Esophagus squamous epithelium (tissue), 5 donors: ENCODE measurements around the gene LRP1. TPM values are rescaled to one million over a fixed set of nuclear protein-coding genes. Genes with fewer than 3 reads are reported as not detected.

ENCODE experiments used
- DNase-seq: peaks from one replicate; lab custom pipeline; 2025; lab: John Stamatoyannopoulos, UW
- H3K27ac ChIP-seq, 4 donors: fragments of 200-600 bp; sonication (generic); one replicate each; pipeline ENCODE4 v1.5.1; 2016 to 2019; ENCODE audit warnings: mild to moderate bottlenecking in 1 of 4
- H3K27me3 ChIP-seq, 4 donors: fragments of 200-600 bp; sonication (generic); 1 replicate in 3 of 4; 2 replicates in 1 of 4; pipeline versions ENCODE4 v1.5.1 to v1.6.0; 2017 to 2021; ENCODE audit warnings: antibody characterized with exemption in 1 of 4
- H3K36me3 ChIP-seq, 3 donors: fragments of 200-600 bp; sonication (generic); one replicate each; pipeline ENCODE4 v1.5.1; 2016 to 2019
- H3K4me1 ChIP-seq, 3 donors: fragments of 200-600 bp; sonication (generic); one replicate each; pipeline ENCODE4 v1.5.1; 2017 to 2019
- H3K4me3 ChIP-seq, 4 donors: fragments of 200-600 bp; sonication (generic); 1 replicate in 3 of 4; 2 replicates in 1 of 4; pipeline ENCODE4 v1.5.1; 2016 to 2019; ENCODE audit warnings: mild to moderate bottlenecking in 2 of 4, moderate library complexity in 1 of 4
- H3K9me3 ChIP-seq, 3 donors: fragments of 200-600 bp; sonication (generic); one replicate each; pipeline ENCODE4 v1.5.1; 2016 to 2019
- POLR2A ChIP-seq, 4 donors: fragments of 450-650 bp; IDR thresholded peaks; one replicate each; pipeline ENCODE4 v1.6.1; 2017; ENCODE audit warnings: antibody characterized with exemption in 4 of 4, mild to moderate bottlenecking in 4 of 4, moderate library complexity in 3 of 4
- WGBS, 2 donors: methylation state at CpG; one replicate each; pipeline ENCODE4 v1.1.5; 2018; 5-methylcytosine and 5-hydroxymethylcytosine counted together
- intact Hi-C: fragments of 100-400 bp; cut with DNase I; formaldehyde crosslinking; loops from one replicate; pipeline ENCODE4 v1.15.0; 2022
- total RNA-seq, 4 donors: library from RNA; depleted of rRNA; stranded (reverse); fragments of >200 nt; gene quantifications; one replicate each; pipeline ENCODE4 v1.1.0, GENCODE V29; 2016
- TF ChIP-seq, protein P1 (sequence below), 6 experiments: fragments of 450-650 bp in 4 of 6; fragments of 200-600 bp in 2 of 6; sonication (generic) in 2 of 6; IDR thresholded peaks; one replicate each; pipeline ENCODE4 v1.5.1; 2016 to 2019; ENCODE audit warnings: antibody characterized with exemption in 6 of 6, mild to moderate bottlenecking in 4 of 6, moderate library complexity in 4 of 6
- donor health status: DM: yes; HTN: yes; CAD: no.

Gene LRP1
- total RNA-seq, 4 donors from 2014 or later: 60.8 to 147 (median 81.9) TPM

DNA sequence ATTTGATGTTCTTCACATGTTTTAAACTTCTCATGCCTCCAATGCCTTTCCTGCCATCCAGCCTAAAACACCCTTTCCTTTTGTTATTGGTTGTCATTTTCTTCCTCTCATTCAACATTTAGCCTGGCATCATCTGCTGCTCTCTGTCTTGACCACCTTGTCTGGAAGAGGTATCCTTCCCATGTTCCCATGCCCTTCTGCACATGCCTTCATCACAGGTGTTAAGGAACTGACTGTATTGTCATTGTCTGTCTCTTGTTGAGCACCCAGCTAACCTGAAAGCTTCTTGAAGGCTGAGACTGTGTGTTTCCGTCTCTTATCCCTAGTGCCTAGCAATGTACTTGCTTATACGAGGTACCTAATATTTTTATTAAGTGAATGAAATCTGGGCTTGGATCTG lies 4.5 kb upstream of the LRP1 start:
- Histone ChIP-seq H3K27me3 (peaks cover 0 to 5% (median 0%) of the 10 kb centered on the region in 4 donors), H3K4me1 (peaks cover 8 to 31% (median 18%) of the 10 kb centered on the region in 3 donors), H3K9me3 (no peaks in the 10 kb centered on the region), H3K36me3 (no peaks in the 10 kb centered on the region), H3K27ac (no peak overlapping the region), H3K4me3 (no peak overlapping the region)
- intact Hi-C loops: no loop called here
- no peak for DNase-seq
- TF ChIP-seq POLR2A (IDR thresholded peaks at IDR 0.05): no peak
- TF ChIP-seq, protein P1, sequence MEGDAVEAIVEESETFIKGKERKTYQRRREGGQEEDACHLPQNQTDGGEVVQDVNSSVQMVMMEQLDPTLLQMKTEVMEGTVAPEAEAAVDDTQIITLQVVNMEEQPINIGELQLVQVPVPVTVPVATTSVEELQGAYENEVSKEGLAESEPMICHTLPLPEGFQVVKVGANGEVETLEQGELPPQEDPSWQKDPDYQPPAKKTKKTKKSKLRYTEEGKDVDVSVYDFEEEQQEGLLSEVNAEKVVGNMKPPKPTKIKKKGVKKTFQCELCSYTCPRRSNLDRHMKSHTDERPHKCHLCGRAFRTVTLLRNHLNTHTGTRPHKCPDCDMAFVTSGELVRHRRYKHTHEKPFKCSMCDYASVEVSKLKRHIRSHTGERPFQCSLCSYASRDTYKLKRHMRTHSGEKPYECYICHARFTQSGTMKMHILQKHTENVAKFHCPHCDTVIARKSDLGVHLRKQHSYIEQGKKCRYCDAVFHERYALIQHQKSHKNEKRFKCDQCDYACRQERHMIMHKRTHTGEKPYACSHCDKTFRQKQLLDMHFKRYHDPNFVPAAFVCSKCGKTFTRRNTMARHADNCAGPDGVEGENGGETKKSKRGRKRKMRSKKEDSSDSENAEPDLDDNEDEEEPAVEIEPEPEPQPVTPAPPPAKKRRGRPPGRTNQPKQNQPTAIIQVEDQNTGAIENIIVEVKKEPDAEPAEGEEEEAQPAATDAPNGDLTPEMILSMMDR (IDR thresholded peaks at IDR 0.05): no peak
- 28 to 34% methylated on average over 2 of the region's 2 CpGs for WGBS, 2 donors

DNA sequence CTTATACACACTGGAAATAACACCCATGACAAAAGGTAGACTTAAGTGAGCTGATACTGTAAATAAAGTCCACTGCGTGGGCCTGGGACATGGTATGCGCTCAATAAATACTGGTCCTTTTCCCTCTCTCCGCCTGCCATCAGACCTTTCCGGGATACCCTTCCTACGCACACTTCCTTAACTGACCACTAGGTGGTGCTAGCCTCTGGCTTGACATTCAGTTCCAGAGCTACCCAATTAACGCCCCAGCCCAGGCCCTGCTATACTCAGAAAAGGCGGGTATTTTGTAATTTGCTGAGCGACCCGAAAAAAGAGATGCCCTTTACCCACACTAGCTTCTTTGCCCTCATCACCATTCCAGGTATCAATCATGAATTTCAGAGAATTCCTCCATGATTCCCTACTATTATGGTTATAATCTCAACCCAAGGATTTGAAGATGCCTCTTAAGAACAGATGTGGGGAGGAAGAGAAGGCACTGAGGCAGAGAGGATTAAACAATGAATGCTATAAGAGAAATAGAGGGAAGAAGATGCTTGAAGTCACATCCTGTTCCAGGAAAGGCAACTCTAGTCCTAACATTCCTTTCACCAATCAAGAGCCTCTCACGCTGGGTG lies 3.9 kb upstream of the LRP1 start:
- no peak overlapping the region for H3K27ac ChIP-seq
- no peaks in the 10 kb centered on the region for H3K36me3 ChIP-seq
- no peak for DNase-seq
- H3K9me3 ChIP-seq: no peaks in the 10 kb centered on the region
- intact Hi-C loops: no loop called here
- peaks cover 8 to 36% (median 19%) of the 10 kb centered on the region in 3 donors for H3K4me1 ChIP-seq
- WGBS, 2 donors: 13 to 16% methylated on average over 10 of the region's 10 CpGs
- peaks cover 0 to 10% (median 0%) of the 10 kb centered on the region in 4 donors for H3K27me3 ChIP-seq
- no peak for TF ChIP-seq POLR2A (IDR thresholded peaks at IDR 0.05)
- TF ChIP-seq, protein P1 (IDR thresholded peaks at IDR 0.05): peak; percentile 94 to 98 (median 96)
- no peak overlapping the region for H3K4me3 ChIP-seq

DNA sequence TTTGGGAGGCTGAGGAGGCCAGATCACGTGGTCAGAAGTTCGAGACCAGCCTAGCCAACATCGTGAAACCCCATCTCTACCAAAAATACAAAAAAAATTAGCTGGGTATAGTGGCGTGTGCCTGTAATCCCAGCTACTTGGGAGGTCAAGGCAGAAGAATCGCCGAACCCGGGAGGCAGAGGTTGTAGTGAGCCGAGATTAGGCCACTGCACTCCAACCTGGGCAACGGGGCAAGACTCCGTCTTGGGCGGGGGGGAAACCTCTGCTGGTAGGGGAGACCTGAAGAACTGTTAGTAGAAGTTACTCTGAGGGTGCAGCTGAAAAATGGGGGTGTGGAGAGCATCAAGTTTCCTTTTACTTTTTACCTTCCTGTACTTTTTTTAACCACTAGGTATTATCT lies 2.2 kb upstream of the LRP1 start:
- no peaks in the 10 kb centered on the region for H3K36me3 ChIP-seq
- H3K27me3 ChIP-seq: peaks cover 0 to 13% (median 0%) of the 10 kb centered on the region in 4 donors
- WGBS, 2 donors: 94% methylated on average over 11 of the region's 11 CpGs
- peak overlapping the region in 3 of 4 donors; percentile 98 to 100 (median 98) for H3K27ac ChIP-seq
- no peaks in the 10 kb centered on the region for H3K9me3 ChIP-seq
- no peak for TF ChIP-seq POLR2A (IDR thresholded peaks at IDR 0.05)
- H3K4me1 ChIP-seq: peaks cover 20 to 53% (median 32%) of the 10 kb centered on the region in 3 donors
- H3K4me3 ChIP-seq: no peak overlapping the region
- no peak for DNase-seq
- intact Hi-C loops: loop anchor here (2.0 kb wide), 1 partner anchor 57 kb away; no protein-coding TSS in a partner anchor

DNA sequence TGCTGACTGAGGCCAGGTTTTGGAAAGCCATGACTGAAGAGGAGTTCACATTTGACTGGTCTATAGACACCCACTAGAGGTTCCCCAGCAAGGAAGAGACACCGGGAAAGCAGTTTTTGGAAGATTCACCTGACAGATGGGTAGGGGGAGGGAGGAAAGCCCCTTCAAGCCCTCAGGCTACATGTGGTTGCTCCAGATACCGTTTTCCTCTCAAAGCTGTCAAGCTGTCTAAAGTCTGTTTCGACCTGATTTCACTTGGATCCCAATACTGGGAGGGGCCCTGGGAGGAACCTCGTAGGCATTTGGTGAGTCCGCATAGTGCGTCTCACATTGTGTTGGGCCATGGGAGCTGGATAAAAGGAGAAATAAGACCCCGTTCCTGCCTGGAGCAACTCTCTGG lies 1.7 kb upstream of the LRP1 start:
- H3K27me3 ChIP-seq: peaks cover 0 to 13% (median 0%) of the 10 kb centered on the region in 4 donors
- intact Hi-C loops: loop anchor here (2.0 kb wide), 1 partner anchor 56 kb away; no protein-coding TSS in a partner anchor
- peaks cover 25 to 58% (median 37%) of the 10 kb centered on the region in 3 donors for H3K4me1 ChIP-seq
- H3K9me3 ChIP-seq: no peaks in the 10 kb centered on the region
- TF ChIP-seq POLR2A (IDR thresholded peaks at IDR 0.05): no peak
- TF ChIP-seq, protein P1 (IDR thresholded peaks at IDR 0.05): no peak
- no peak for DNase-seq
- H3K36me3 ChIP-seq: no peaks in the 10 kb centered on the region
- peak overlapping the region in 2 of 4 donors; percentile 75 to 78 for H3K4me3 ChIP-seq
- WGBS, 2 donors: 11 to 42% methylated on average over 7 of the region's 7 CpGs
- H3K27ac ChIP-seq: peak overlapping the region; percentile 97 to 100 (median 98)

DNA sequence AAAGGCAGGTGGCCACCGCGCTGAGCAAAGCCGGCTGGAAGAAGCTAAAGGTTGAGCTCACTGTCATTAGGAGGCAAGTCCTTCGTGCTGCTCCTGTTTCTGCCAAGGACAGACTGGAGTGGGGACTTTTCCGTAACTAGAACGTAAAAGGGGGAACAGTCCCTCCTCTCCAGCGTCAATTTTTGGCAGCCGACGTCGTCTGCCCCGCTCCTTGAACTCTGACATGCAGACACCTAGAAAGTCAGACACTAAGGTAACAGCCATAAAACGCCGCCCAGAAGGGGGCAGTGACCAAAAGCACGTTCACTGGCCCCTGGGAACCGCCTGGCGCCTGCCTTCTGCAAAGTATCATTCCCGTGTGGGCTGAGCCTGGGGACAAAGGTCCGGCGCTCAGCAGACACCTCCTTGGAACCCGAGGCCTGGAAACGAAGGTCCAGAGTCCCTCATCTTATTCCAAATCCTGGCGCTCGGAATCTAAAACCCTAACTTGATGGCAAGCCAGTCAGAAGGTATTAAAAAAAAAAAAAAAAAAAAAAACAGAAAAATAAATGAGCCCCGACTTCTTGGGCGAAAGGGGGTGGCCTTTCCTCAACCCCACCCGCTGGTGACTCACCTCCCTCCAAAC lies 1.1 kb upstream of the LRP1 start:
- H3K27ac ChIP-seq: peak overlapping the region; percentile 97 to 100 (median 98)
- H3K4me1 ChIP-seq: peaks cover 29 to 65% (median 44%) of the 10 kb centered on the region in 3 donors
- no peak for DNase-seq
- no peak for TF ChIP-seq POLR2A (IDR thresholded peaks at IDR 0.05)
- TF ChIP-seq, protein P1 (IDR thresholded peaks at IDR 0.05): peak in 3 of 6 experiments; percentile 24 to 43 (median 36)
- intact Hi-C loops: loop anchor here (2.0 kb wide), 1 partner anchor 56 kb away; no protein-coding TSS in a partner anchor
- no peaks in the 10 kb centered on the region for H3K36me3 ChIP-seq
- H3K9me3 ChIP-seq: no peaks in the 10 kb centered on the region
- peaks cover 0 to 13% (median 0%) of the 10 kb centered on the region in 4 donors for H3K27me3 ChIP-seq
- WGBS, 2 donors: 3 to 5% methylated on average over 13 to 14 of the region's 26 CpGs
- H3K4me3 ChIP-seq: peak overlapping the region; percentile 69 to 87 (median 76)
